Nephron (organoid): ENCODE measurements around the gene SLC39A10.

Source experiments
- H3K27ac Mint-ChIP-seq, 3 experiments: 2 replicates each; pipeline ENCODE4 v1.8.0; 2020; ENCODE audit warnings: mixed read lengths in 3 of 3, mild to moderate bottlenecking in 2 of 3, moderate library complexity in 1 of 3
- H3K27me3 Mint-ChIP-seq: 2 replicates; pipeline ENCODE4 v1.8.0; 2021; ENCODE audit warnings: low read depth, mild to moderate bottlenecking, moderate library complexity, mixed read lengths
- H3K36me3 Mint-ChIP-seq: 2 replicates; pipeline ENCODE4 v1.8.0; 2020; ENCODE audit warnings: low read depth, mixed read lengths
- H3K4me1 Mint-ChIP-seq: 2 replicates; pipeline ENCODE4 v1.8.0; 2020; ENCODE audit warnings: mixed read lengths
- H3K4me3 Mint-ChIP-seq, 3 experiments: 2 replicates each; pipeline ENCODE4 v1.8.0; 2020; ENCODE audit warnings: mild to moderate bottlenecking in 3 of 3, mixed read lengths in 3 of 3, moderate library complexity in 2 of 3
- H3K9me3 Mint-ChIP-seq: 2 replicates; pipeline ENCODE4 v1.8.0; 2020; ENCODE audit warnings: mixed read lengths
- TF ChIP-seq, protein P1 (sequence below), 3 experiments: fragments of 200-600 bp; sonication (generic); IDR thresholded peaks; one replicate each; pipeline ENCODE4 v1.5.0; 2021; ENCODE audit warnings: antibody characterized with exemption in 3 of 3; ENCODE audit not compliant: unreplicated experiment in 3 of 3

SLC39A10 gene

GRCh38 chr2:195694553-195694952, 37.5 kb downstream of the SLC39A10 start:
- Mint-ChIP-seq H3K27ac (no peak overlapping the region), H3K27me3 (no peaks in the 10 kb centered on the region), H3K9me3 (peaks cover 69% of the 10 kb centered on the region), H3K4me3 (no peak overlapping the region), H3K36me3 (peaks cover 95% of the 10 kb centered on the region), H3K4me1 (no peaks in the 10 kb centered on the region)
- TF ChIP-seq, protein P1, sequence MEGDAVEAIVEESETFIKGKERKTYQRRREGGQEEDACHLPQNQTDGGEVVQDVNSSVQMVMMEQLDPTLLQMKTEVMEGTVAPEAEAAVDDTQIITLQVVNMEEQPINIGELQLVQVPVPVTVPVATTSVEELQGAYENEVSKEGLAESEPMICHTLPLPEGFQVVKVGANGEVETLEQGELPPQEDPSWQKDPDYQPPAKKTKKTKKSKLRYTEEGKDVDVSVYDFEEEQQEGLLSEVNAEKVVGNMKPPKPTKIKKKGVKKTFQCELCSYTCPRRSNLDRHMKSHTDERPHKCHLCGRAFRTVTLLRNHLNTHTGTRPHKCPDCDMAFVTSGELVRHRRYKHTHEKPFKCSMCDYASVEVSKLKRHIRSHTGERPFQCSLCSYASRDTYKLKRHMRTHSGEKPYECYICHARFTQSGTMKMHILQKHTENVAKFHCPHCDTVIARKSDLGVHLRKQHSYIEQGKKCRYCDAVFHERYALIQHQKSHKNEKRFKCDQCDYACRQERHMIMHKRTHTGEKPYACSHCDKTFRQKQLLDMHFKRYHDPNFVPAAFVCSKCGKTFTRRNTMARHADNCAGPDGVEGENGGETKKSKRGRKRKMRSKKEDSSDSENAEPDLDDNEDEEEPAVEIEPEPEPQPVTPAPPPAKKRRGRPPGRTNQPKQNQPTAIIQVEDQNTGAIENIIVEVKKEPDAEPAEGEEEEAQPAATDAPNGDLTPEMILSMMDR (IDR thresholded peaks at IDR 0.05; ENCODE audit: unreplicated experiment in 3 of 3): no peak

DNA sequence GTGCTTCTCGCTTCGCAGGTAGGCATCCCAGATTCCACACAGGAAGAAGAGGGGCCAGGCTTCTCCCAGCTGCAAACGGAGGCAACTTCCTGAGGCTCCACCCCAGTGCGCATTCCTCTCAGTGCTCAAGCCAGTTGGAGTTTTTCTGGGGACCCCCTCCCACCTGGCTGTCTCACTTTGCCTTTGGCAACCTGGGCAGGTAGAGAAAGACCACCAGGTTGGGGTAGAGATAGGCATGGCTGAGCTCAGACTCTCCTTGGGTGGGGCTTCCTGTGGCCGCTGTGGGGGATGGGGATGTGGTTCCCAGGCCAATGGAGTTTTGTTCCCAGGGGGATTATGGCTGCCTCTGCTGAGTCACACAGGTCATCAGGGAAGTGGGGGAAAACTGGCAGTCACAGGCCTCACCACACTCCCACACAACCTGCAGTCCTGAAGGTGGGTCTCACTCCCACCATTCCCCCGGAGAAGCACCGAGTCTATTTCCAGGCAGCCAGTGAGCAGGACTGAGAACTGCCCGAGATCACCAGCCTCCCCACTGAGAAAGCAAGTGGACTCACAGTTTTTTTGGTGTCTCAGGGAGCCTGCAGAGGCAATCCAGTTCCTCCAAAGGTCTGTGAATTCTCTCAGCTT, 38.1 kb downstream of the SLC39A10 start:
- H3K9me3 Mint-ChIP-seq: peaks cover 74% of the 10 kb centered on the region
- H3K27me3 Mint-ChIP-seq: no peaks in the 10 kb centered on the region
- TF ChIP-seq, protein P1 (IDR thresholded peaks at IDR 0.05; ENCODE audit: unreplicated experiment in 3 of 3): no peak

GRCh38 chr2:195696012-195696411, 39.0 kb downstream of the SLC39A10 start:
- no peaks in the 10 kb centered on the region for H3K27me3 Mint-ChIP-seq

More for the DNA sequence above, 38.1 kb downstream of the SLC39A10 start:
- no peaks in the 10 kb centered on the region for H3K4me1 Mint-ChIP-seq
- no peak overlapping the region for H3K27ac Mint-ChIP-seq
- peaks cover 98% of the 10 kb centered on the region for H3K36me3 Mint-ChIP-seq
- H3K4me3 Mint-ChIP-seq: no peak overlapping the region

DNA sequence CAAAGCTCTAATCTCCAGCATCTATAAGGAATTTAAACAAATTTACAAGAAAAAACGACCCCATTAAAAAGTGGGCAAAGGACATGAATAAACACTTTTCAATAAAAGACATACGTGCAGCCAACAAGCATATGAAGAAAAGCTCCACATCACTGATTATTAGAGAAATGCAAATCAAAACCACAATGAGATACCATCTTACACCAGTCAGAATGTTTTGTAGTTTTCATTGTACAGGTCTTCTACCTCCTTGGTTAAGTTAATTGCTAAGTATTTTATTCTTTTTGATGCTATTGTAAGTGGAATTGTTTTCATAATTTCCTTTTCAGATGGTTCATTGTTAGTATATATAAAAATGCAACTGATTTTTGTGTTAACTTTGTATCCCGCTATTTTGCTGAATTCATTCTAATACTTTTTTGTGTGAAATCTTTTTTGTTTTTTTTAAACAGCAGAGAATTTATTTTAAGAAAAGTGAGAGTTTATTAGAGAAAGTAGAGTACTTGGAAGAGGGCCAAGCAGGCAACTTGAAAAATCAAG, 40.7 kb downstream of the SLC39A10 start:
- Mint-ChIP-seq H3K4me3 (no peak overlapping the region), H3K36me3 (peaks cover 96% of the 10 kb centered on the region), H3K27me3 (no peaks in the 10 kb centered on the region), H3K9me3 (peaks cover 64% of the 10 kb centered on the region), H3K27ac (no peak overlapping the region), H3K4me1 (no peaks in the 10 kb centered on the region)
- TF ChIP-seq, protein P1 (IDR thresholded peaks at IDR 0.05; ENCODE audit: unreplicated experiment in 3 of 3): no peak

More at GRCh38 chr2:195696012-195696411, 39.0 kb downstream of the SLC39A10 start:
- H3K4me1 Mint-ChIP-seq: no peaks in the 10 kb centered on the region
- H3K9me3 Mint-ChIP-seq: peaks cover 72% of the 10 kb centered on the region
- no peak overlapping the region for H3K4me3 Mint-ChIP-seq
- H3K27ac Mint-ChIP-seq: no peak overlapping the region
- TF ChIP-seq, protein P1 (IDR thresholded peaks at IDR 0.05; ENCODE audit: unreplicated experiment in 3 of 3): no peak
- H3K36me3 Mint-ChIP-seq: peaks cover 98% of the 10 kb centered on the region

DNA sequence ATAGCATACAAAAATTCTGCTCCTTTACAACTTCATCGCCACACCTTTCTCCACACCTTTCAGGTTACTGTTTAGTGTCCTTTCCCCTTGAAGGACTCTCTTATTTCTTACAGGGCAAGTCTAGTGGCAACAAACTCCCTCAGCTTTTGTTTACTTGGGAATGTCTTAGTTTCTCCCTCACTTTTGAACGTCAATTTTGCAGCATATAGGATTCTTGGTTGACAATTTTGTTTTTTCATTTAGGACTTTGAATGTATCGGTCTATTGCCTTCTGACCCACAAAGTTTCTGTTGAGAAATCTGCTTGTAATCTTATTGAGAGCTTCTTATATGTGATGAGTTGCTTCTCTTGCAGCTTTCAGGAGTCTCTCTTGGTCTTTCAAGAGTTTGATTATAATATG, 43.5 kb downstream of the SLC39A10 start:
- Mint-ChIP-seq H3K27me3 (no peaks in the 10 kb centered on the region), H3K4me3 (no peak overlapping the region), H3K9me3 (peaks cover 49% of the 10 kb centered on the region), H3K27ac (no peak overlapping the region), H3K36me3 (peaks cover 81% of the 10 kb centered on the region), H3K4me1 (no peaks in the 10 kb centered on the region)
- TF ChIP-seq, protein P1 (IDR thresholded peaks at IDR 0.05; ENCODE audit: unreplicated experiment in 3 of 3): no peak
